GM23338 (cell line): Measurements from ENCODE around the gene IKZF3. TPM values are rescaled to one million over a fixed set of nuclear protein-coding genes. Genes with fewer than 3 reads are reported as not detected.

Experiments used
- ATAC-seq: fragments of 200-7000 bp; cut with Tn5 transposase; 3 replicates; pipeline ENCODE4 v1.9.1; 2020
- DNase-seq: peaks from one replicate; pipeline ENCODE4 v3.0.0-alpha.2; 2015; ENCODE audit warnings: low spot score
- H2AFZ ChIP-seq: fragments of 200-600 bp; sonication (generic); 2 replicates; pipeline ENCODE4 v1.8.0; 2016; ENCODE audit warnings: antibody characterized with exemption, mild to moderate bottlenecking, moderate library complexity
- H3F3A ChIP-seq: fragments of 200-600 bp; sonication (generic); replicated peaks from 2 replicates; pipeline ENCODE4 v1.8.0; 2017; ENCODE audit warnings: antibody characterized with exemption, mixed run types, low read depth
- H3K27ac ChIP-seq: fragments of 200-600 bp; sonication (generic); 2 replicates; pipeline ENCODE4 v1.6.1; 2016; ENCODE audit warnings: low read depth
- H3K27me3 ChIP-seq: fragments of 200-600 bp; sonication (generic); 2 replicates; pipeline ENCODE4 v1.8.0; 2016; ENCODE audit warnings: mild to moderate bottlenecking, mixed run types, moderate library complexity; ENCODE audit not compliant: insufficient read depth
- H3K36me3 ChIP-seq: fragments of 200-600 bp; sonication (generic); 2 replicates; pipeline ENCODE4 v1.8.0; 2016; ENCODE audit warnings: mild to moderate bottlenecking; ENCODE audit not compliant: insufficient read depth
- H3K4me1 ChIP-seq: fragments of 200-600 bp; sonication (generic); 2 replicates; pipeline ENCODE4 v1.8.0; 2016; ENCODE audit warnings: mild to moderate bottlenecking, moderate library complexity; ENCODE audit not compliant: insufficient read depth
- H3K4me2 ChIP-seq: fragments of 200-600 bp; sonication (generic); 2 replicates; pipeline ENCODE4 v1.7.1; 2017; ENCODE audit warnings: mixed run types
- H3K4me3 ChIP-seq: fragments of 200-600 bp; sonication (generic); 2 replicates; pipeline ENCODE4 v1.6.1; 2016; ENCODE audit warnings: mixed run types
- H3K79me2 ChIP-seq: fragments of 200-600 bp; sonication (generic); replicated peaks from 2 replicates; pipeline ENCODE4 v1.8.0; 2017; ENCODE audit warnings: mild to moderate bottlenecking; ENCODE audit not compliant: insufficient read depth
- H3K9me2 ChIP-seq: fragments of 200-600 bp; sonication (generic); 2 replicates; pipeline ENCODE4 v1.8.0; 2017; ENCODE audit not compliant: insufficient read depth
- H4K20me1 ChIP-seq: fragments of 200-600 bp; sonication (generic); replicated peaks from 2 replicates; pipeline ENCODE4 v1.8.0; 2017; ENCODE audit warnings: mild to moderate bottlenecking; ENCODE audit not compliant: insufficient read depth
- H3K27ac Mint-ChIP-seq: 2 replicates; pipeline ENCODE4 v1.8.0; 2020; ENCODE audit warnings: inconsistent platforms, mild to moderate bottlenecking, moderate library complexity, mixed read lengths
- H3K27me3 Mint-ChIP-seq: 3 replicates; pipeline ENCODE4 v1.8.0; 2022; ENCODE audit warnings: low read depth, mild to moderate bottlenecking, moderate library complexity, mixed read lengths, inconsistent platforms; ENCODE audit not compliant: insufficient read depth, poor library complexity
- H3K36me3 Mint-ChIP-seq: 3 replicates; pipeline ENCODE4 v1.8.0; 2021; ENCODE audit warnings: low read depth, mild to moderate bottlenecking, inconsistent platforms, moderate library complexity, mixed read lengths
- H3K4me1 Mint-ChIP-seq: 3 replicates; pipeline ENCODE4 v1.8.0; 2020; ENCODE audit warnings: mild to moderate bottlenecking, inconsistent platforms, mixed read lengths
- H3K4me3 Mint-ChIP-seq: 3 replicates; pipeline ENCODE4 v1.8.0; 2021; ENCODE audit warnings: moderate library complexity, mild to moderate bottlenecking, inconsistent platforms, mixed read lengths
- H3K9me3 Mint-ChIP-seq: 3 replicates; pipeline ENCODE4 v1.8.0; 2020; ENCODE audit warnings: moderate library complexity, mild to moderate bottlenecking, inconsistent platforms, mixed read lengths
- CREB1 ChIP-seq: fragments of 250-450 bp; sonication (Bioruptor Pico); IDR thresholded peaks from 2 replicates; pipeline ENCODE4 v1.5.0; 2020; ENCODE audit warnings: low read depth, mild to moderate bottlenecking, moderate library complexity
- EZH2 ChIP-seq: fragments of 200-600 bp; sonication (generic); IDR thresholded peaks from one replicate; pipeline ENCODE4 v1.8.0; 2017; ENCODE audit warnings: antibody characterized with exemption, mild to moderate bottlenecking, low read depth; ENCODE audit not compliant: unreplicated experiment
- EZH2phosphoT487 ChIP-seq: fragments of 200-600 bp; sonication (generic); IDR thresholded peaks from one replicate; pipeline ENCODE4 v1.8.1; 2018; ENCODE audit warnings: antibody characterized with exemption; ENCODE audit not compliant: unreplicated experiment
- JUNB ChIP-seq: IDR thresholded peaks from one replicate; pipeline ENCODE4 v1.6.1; 2016; ENCODE audit warnings: antibody characterized with exemption; ENCODE audit not compliant: unreplicated experiment
- NANOG ChIP-seq: IDR thresholded peaks from 2 replicates; pipeline ENCODE4 v1.6.1; 2016; ENCODE audit warnings: antibody characterized with exemption, borderline replicate concordance
- POLR2AphosphoS5 ChIP-seq: IDR thresholded peaks from 2 replicates; pipeline ENCODE4 v1.6.1; 2016; ENCODE audit warnings: antibody characterized with exemption, low read depth
- STAT1 ChIP-seq: IDR thresholded peaks from one replicate; pipeline ENCODE4 v1.6.1; 2016; ENCODE audit warnings: antibody characterized with exemption; ENCODE audit not compliant: unreplicated experiment
- ZNF114 ChIP-seq: fragments of 250-450 bp; sonication (Bioruptor Pico); IDR thresholded peaks from 2 replicates; pipeline ENCODE4 v1.5.0; 2020; ENCODE audit warnings: mild to moderate bottlenecking, moderate library complexity
- ZNF331 ChIP-seq: fragments of 250-450 bp; sonication (Bioruptor Pico); IDR thresholded peaks from 2 replicates; pipeline ENCODE4 v1.5.0; 2020; ENCODE audit warnings: low read depth, mild to moderate bottlenecking, moderate library complexity
- polyA plus RNA-seq: library from polyadenylated mRNA; unstranded; fragments of >200 nt; fragmentation: Nextera tagmentation; extraction: Ambion mirVana; gene quantifications from 2 replicates; pipeline ENCODE4 v1.2.1, GENCODE V29; 2016
- total RNA-seq: library from RNA; depleted of rRNA; stranded (reverse); fragments of >200 nt; shearing (Covaris generic); gene quantifications from 2 replicates; pipeline ENCODE4 v1.2.3, GENCODE V29; 2014
- TF ChIP-seq, protein P1 (sequence below): IDR thresholded peaks from 2 replicates; pipeline ENCODE4 v1.6.1; 2016; ENCODE audit warnings: antibody characterized with exemption
- TF ChIP-seq, protein P2 (sequence below), 2 experiments: fragments of 200-600 bp in 1 of 2; sonication (generic) in 1 of 2; conservative IDR thresholded peaks; 2 replicates each; pipeline versions ENCODE4 v1.5.1 to v1.6.1; 2016 to 2017; ENCODE audit warnings: antibody characterized with exemption in 2 of 2, low read depth in 2 of 2, mild to moderate bottlenecking in 2 of 2, moderate library complexity in 1 of 2
- TF ChIP-seq, protein P3 (sequence below): IDR thresholded peaks from one replicate; pipeline ENCODE4 v1.6.1; 2018; ENCODE audit warnings: antibody characterized with exemption; ENCODE audit not compliant: unreplicated experiment

IKZF3 gene
- total and polyA plus RNA-seq, 2 experiments from 2014 or later = 0.11 to 0.76 TPM

DNA sequence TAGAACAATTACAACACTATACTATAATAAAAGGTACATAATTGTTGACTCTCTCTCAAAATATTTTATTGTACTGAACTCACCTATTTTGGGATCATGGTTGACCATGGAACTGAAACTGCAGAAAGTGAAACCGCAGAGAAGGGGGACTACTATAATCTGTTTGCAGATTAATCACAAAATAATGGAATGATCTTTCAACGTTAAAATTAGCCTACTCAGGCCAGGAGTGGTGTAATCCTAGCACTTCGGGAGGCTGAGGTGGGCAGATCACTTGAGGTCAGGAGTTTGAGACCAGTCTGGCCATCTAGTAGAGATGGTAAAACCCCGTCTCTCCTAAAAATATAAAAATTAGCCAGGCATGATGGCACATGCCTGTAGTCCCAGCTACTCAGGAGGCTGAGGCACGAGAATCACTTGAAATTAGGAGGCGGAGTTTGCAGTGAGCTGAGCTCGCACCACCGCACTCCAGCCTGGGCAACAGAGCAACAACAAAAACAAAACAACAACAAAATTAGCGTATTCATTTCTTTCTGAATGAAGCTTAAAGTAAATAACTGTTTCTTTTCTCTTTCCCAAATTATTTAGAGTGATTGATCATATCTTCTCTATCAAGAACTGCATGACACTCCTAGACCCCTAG lies 45.6 kb downstream of the IKZF3 start:
- no peaks in the 10 kb centered on the region for H3K79me2 ChIP-seq
- no peaks in the 10 kb centered on the region for H3K27me3 Mint-ChIP-seq
- TF ChIP-seq STAT1 = no peak
- no peak for TF ChIP-seq POLR2AphosphoS5
- no peak for TF ChIP-seq ZNF331 (CRISPR knock-in tag)
- TF ChIP-seq ZNF114 (CRISPR knock-in tag) = no peak
- no peak for TF ChIP-seq EZH2
- no peak for ATAC-seq
- no peak overlapping the region for H3K27ac Mint-ChIP-seq
- H3F3A ChIP-seq = no peaks in the 10 kb centered on the region
- no peak overlapping the region for H3K27ac ChIP-seq
- H3K27me3 ChIP-seq = no peaks in the 10 kb centered on the region
- no peak overlapping the region for H2AFZ ChIP-seq
- H3K4me3 Mint-ChIP-seq = no peak overlapping the region
- H3K36me3 ChIP-seq = no peaks in the 10 kb centered on the region
- H3K36me3 Mint-ChIP-seq = peaks cover 9% of the 10 kb centered on the region; the same call in 2 of the 3 replicates
- no peak for DNase-seq
- no peak overlapping the region for H3K4me3 ChIP-seq
- no peaks in the 10 kb centered on the region for H3K4me1 ChIP-seq
- H4K20me1 ChIP-seq = no peaks in the 10 kb centered on the region
- H3K4me2 ChIP-seq = no peak overlapping the region
- H3K9me2 ChIP-seq = peaks cover 5% of the 10 kb centered on the region; the same call in 1 of the 2 replicates
- peaks cover 3% of the 10 kb centered on the region; the same call in 1 of the 3 replicates for H3K4me1 Mint-ChIP-seq
- H3K9me3 Mint-ChIP-seq = peaks cover 14% of the 10 kb centered on the region

DNA sequence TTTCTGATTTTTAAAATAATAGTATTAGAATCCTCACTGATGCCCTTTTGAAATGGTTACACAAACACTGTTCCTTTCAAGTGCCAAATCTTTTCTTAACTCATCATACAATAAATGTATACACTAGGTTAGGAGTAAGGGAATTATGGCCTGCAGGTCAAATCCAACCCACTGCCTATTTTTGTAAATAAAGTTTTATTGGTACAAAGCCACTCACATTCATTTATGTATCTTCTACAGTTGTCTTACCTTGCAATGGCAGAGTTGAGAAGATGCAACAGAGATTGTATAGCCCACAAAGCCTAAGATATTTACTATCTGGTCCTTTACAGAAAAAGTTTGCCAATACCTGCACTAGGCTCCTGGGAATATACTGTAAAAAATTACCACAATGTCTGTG lies 47.8 kb downstream of the IKZF3 start:
- ATAC-seq (no peak), DNase-seq (no peak)
- Histone ChIP-seq H3K27ac (no peak overlapping the region), H3K27me3 (no peaks in the 10 kb centered on the region), H3K4me2 (no peak overlapping the region), H4K20me1 (no peaks in the 10 kb centered on the region), H3K4me1 (no peaks in the 10 kb centered on the region), H3F3A (no peaks in the 10 kb centered on the region), H3K9me2 (no peaks in the 10 kb centered on the region), H3K79me2 (no peaks in the 10 kb centered on the region), H3K36me3 (no peaks in the 10 kb centered on the region), H3K4me3 (no peak overlapping the region), H2AFZ (no peak overlapping the region)
- Mint-ChIP-seq H3K36me3 (no peaks in the 10 kb centered on the region), H3K9me3 (no peaks in the 10 kb centered on the region), H3K4me1 (peaks cover 10% of the 10 kb centered on the region), H3K27ac (no peak overlapping the region), H3K27me3 (no peaks in the 10 kb centered on the region), H3K4me3 (no peak overlapping the region)
- TF ChIP-seq JUNB = no peak
- TF ChIP-seq POLR2AphosphoS5 = no peak
- TF ChIP-seq NANOG = no peak
- TF ChIP-seq, protein P1, sequence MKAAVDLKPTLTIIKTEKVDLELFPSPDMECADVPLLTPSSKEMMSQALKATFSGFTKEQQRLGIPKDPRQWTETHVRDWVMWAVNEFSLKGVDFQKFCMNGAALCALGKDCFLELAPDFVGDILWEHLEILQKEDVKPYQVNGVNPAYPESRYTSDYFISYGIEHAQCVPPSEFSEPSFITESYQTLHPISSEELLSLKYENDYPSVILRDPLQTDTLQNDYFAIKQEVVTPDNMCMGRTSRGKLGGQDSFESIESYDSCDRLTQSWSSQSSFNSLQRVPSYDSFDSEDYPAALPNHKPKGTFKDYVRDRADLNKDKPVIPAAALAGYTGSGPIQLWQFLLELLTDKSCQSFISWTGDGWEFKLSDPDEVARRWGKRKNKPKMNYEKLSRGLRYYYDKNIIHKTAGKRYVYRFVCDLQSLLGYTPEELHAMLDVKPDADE = no peak
- TF ChIP-seq STAT1 = no peak
- no peak for TF ChIP-seq CREB1
- TF ChIP-seq EZH2phosphoT487 = no peak
- no peak for TF ChIP-seq EZH2
- TF ChIP-seq, protein P2, sequence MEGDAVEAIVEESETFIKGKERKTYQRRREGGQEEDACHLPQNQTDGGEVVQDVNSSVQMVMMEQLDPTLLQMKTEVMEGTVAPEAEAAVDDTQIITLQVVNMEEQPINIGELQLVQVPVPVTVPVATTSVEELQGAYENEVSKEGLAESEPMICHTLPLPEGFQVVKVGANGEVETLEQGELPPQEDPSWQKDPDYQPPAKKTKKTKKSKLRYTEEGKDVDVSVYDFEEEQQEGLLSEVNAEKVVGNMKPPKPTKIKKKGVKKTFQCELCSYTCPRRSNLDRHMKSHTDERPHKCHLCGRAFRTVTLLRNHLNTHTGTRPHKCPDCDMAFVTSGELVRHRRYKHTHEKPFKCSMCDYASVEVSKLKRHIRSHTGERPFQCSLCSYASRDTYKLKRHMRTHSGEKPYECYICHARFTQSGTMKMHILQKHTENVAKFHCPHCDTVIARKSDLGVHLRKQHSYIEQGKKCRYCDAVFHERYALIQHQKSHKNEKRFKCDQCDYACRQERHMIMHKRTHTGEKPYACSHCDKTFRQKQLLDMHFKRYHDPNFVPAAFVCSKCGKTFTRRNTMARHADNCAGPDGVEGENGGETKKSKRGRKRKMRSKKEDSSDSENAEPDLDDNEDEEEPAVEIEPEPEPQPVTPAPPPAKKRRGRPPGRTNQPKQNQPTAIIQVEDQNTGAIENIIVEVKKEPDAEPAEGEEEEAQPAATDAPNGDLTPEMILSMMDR (conservative IDR thresholded peaks at IDR 0.05; ENCODE audit: low read depth in 2 of 2) = no peak
- TF ChIP-seq, protein P3, sequence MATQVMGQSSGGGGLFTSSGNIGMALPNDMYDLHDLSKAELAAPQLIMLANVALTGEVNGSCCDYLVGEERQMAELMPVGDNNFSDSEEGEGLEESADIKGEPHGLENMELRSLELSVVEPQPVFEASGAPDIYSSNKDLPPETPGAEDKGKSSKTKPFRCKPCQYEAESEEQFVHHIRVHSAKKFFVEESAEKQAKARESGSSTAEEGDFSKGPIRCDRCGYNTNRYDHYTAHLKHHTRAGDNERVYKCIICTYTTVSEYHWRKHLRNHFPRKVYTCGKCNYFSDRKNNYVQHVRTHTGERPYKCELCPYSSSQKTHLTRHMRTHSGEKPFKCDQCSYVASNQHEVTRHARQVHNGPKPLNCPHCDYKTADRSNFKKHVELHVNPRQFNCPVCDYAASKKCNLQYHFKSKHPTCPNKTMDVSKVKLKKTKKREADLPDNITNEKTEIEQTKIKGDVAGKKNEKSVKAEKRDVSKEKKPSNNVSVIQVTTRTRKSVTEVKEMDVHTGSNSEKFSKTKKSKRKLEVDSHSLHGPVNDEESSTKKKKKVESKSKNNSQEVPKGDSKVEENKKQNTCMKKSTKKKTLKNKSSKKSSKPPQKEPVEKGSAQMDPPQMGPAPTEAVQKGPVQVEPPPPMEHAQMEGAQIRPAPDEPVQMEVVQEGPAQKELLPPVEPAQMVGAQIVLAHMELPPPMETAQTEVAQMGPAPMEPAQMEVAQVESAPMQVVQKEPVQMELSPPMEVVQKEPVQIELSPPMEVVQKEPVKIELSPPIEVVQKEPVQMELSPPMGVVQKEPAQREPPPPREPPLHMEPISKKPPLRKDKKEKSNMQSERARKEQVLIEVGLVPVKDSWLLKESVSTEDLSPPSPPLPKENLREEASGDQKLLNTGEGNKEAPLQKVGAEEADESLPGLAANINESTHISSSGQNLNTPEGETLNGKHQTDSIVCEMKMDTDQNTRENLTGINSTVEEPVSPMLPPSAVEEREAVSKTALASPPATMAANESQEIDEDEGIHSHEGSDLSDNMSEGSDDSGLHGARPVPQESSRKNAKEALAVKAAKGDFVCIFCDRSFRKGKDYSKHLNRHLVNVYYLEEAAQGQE = no peak
